Measurements from ENCODE around the gene STK32A.
"Not testable (repeated sequence)": the region's sequence is repeated elsewhere in the genome, so short reads cannot be mapped to it uniquely, and the experiment has no call there.

The STK32A gene
- 0 reads per million in 3 experiments for total RNA-seq

DNA sequence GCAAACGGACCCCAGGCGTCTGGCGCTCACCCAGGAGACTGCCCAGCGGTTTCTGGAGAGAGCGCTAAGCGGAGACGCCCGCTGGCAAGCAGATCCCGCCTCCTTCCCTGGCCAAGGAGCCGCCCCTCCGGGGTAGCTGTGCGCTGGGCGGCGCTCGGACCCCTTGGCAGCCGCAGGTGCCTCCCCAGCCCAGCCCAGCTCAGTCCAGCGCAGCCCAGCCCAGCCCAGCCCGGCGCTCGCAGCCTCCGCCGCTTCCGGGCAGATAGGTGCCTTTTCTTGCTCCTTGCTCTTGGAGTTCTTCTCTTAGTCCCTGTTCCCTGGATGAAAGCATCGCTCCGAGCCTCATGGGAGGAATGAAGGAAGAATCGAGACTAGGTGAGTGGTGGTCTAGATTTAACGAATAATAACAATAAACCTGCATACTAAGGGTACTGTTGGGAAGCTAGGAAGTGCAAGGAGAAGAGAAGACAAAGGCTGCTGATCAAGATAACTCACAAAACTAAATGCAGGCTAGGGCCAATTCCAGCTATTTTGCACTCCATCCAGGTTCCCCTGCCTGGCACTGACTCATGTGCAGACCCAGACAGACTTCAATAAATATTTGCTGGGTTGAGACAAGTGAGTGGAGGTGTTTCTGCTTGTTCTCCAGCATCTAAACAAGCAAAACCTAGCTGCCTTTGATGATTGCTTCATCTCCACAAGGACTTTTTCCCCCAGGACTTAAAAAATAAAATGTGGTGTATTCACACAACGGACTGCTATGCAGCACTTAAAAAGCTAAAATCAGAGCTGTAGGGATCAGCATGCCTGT lies at the start of gene STK32A:
STK32A (plus strand) TSS at position 202 of the 811 bp plus-strand sequence. CDS start 4,609 bp downstream, outside the sequence.
- no peak for DNase-seq

DNA sequence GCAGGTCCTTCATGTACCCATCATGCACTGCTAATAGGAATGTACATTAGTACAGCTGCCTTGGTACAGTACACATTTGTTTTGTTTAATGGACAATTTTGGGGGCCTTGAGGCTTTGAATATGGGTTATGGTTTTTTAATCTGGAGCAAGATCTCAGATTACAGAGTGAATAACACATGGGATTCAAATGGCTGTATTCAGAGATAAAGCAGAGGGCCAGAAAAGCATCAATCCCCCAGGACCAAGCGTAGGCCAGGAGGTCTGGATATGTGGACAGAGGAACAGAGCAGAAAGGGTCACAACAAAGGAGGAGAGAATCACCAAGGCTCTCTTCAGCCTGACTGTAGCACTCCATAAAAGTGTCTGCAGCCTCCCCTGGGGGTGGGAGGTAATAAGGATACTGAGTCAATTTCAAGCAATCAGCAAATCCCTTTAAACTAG lies 47.7 kb upstream of the STK32A start:
- no peak for DNase-seq

GRCh38 chr5:147188200-147189108 lies 46.4 kb upstream of the STK32A start:
- peak; percentile 39 for DNase-seq

DNA sequence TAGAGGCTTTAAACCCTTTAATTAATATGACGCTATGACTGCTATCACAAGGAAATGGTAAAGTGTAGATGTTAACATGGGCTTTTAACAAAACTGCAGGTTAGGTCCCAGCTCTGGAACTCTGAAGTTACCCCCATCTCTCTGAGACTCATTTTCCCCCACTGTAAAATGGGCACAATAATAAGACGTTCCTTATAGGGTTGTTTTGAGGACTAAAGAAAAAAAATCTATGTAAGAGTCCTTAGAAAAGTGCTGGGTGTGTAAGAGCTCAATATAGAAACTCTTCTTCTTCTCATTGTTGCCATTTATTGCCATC lies 45.8 kb upstream of the STK32A start:
- no peak for DNase-seq

DNA sequence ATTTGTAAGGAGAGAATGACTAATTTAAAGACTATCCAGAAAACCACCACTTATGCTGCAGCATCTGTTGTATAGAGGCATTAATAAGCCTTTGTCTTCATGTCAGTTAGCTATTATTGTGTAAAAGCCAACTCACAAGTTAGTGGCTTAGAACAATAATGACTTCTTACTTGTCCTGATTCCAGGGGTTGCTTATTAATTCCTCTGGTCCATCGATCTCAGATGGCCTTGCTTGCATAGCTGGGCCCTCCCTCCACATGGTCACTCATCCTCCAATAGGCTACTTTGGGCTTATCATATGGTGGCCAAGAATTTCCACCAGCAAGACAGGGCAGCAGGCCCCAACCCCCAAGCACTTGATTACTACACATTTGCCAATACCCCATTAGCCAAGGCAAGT lies 44.5 kb upstream of the STK32A start:
- no peak for DNase-seq

- no peak for DNase-seq
Measured at GRCh38 chr5:147193123-147193522, 41.7 kb upstream of the STK32A start.

- no peak for DNase-seq
Measured at GRCh38 chr5:147200004-147200403, 34.8 kb upstream of the STK32A start.

DNA sequence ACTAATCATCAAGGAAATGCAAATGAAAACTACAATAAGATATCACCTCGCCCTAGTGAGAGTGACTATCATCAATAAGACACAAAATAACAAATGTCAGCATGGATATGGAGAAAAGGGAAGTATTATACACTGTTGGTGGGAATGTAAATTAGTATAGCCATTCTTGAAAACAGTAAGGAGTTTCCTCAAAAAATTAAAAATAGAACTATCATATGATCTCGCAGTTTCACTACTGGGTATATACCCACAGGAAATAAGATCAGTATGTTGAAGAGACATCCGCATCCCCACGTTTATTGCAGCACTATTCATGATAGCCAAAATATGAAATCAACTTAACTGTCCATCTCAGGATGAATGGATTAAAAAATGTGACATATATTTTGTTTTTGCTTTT lies 31.6 kb upstream of the STK32A start:
- DNase-seq = no peak

GRCh38 chr5:147204576-147204975 lies 30.2 kb upstream of the STK32A start:
- DNase-seq = no peak

- no peak for DNase-seq
Measured at GRCh38 chr5:147208134-147208533, 26.7 kb upstream of the STK32A start.

DNA sequence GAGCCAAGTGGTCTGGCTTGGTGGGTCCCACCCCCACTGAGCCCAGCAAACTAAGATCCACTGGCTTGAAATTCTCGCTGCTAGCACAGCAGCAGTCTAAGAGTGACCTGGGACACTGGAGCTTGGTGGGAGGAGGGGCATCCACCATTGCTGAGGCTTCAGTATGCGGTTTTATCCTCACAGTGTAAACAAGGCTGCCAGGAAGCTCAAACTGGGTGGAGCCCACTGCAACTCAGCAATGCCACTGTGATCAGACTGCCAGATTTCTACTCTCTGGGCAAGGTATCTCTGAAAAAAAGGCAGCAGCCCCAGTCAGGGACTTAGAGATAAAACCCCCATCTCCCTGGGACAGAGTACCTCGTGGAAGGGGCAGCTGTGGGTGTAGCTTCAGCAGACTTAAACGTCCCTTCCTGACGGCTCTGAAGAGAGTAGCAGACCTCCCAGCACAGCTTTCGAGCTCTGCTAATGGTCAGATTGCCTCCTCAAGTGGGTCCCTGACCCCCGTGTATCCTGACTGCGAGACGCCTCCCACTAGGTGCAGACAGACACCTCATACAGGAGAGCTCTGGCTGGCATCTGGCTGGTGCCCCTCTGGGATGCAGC lies 18.2 kb upstream of the STK32A start:
- DNase-seq = peak; percentile 16

DNA sequence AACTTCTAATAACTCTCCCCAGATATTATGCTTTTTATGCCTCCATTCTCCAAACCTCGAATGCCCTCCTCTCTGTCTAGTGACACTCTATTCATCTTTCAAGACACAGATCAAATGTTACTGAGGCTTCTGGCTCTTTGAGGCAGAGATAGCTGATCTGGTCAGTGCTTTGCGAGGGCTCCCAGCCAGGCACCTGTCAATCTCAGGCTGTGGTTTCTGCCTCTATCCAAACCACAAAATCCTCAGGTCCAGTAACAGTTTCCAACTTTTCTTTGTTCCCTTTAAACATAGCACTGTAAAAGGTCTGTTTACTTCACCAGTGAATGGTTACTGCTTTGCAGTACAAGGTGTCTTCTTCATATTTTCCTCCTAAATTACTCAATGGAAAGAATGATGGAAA lies 11.5 kb upstream of the STK32A start:
- no peak for DNase-seq

DNA sequence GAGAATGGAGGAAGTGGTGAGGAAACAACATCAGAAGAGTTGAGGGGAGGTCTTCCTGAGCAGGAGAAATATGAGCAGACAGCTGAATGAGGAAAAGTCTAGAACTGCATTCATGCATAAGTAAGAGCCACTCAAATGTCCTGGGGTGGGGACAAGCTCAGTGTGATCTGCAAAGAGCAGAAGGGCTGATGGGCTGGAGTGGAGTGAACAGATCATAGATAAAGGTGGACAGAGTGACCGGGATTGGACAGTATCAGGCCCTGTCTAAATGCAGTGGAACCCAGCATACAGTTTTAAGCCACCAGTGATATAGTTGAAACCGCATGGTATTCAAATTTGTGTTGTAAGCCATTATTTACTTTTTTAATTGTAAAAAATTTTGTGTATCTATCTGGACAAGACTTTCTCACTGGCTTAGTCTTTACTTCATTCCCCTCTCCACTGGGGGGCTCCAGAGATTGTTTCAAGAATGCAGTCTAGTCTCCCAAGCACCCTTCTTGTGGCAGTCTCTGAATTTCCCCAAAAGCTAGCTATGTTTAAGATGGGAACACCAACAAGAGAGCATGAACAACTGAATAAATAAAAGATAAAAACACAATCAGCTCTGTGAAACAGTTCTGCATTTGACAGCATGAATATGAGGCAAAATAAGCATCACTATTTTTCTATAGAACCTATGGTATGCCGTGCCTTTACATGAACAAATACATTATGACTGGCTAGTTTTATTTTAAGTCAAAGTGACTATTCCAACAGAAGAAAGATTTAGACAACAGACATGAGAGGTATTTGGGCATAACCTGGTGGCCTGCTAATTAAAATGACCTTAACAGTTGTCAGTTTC lies 10.7 kb upstream of the STK32A start:
- no peak for DNase-seq

DNA sequence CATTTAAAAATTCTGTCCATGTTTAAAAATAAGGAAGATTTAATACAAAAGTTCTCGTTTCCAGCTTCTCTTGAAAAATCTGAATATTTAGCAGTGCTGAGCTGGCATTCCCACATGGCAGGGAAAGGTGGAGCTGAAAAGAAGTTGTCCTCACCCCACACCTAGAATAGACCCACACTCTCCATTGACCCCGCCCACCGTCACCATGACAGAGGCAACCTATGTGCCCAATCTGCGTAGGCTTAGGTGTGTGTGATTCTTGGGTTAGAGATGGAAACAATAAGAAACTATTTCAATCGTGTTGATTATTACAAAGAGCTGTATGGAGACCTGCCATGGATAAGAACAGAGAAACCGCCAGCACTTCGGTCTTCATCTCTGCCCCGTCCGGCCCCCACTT lies 8.9 kb upstream of the STK32A start:
- no peak for DNase-seq

- no peak for DNase-seq
Measured at GRCh38 chr5:147226512-147226911, 8.3 kb upstream of the STK32A start.

DNA sequence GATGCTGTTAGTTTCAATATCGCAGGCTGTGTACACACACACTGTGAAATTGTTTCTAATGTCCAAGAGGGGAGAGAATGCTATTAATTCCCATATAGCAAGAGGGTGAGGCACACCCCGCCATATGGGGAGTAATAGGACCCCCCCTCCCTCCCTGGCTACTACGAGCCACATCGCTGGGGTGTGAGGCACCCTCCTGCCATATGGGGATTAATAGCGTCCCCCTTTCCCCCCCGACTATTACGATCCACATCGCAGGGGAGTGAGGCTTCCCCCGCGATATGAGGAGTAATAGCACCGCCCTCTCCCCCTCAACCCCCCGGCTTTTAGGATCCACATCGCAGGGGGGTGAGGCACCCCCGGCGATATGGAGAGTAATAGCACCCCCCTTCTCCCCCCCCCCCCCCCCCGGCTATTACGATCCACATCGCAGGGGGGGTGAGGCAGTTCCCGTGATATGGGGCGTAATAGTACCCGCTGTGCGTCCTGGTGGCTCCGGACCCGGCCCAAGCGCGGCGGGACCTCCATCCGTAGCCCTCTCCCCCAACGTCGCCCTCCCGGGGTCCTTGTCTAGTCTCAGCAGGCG lies 494 bp upstream of the STK32A start:
- no peak for DNase-seq

GRCh38 chr5:147240266-147240985 lies 5.6 kb downstream of the STK32A start:
- DNase-seq = no peak

- DNase-seq = not testable (repeated sequence)
Measured at GRCh38 chr5:147243238-147243637, 8.4 kb downstream of the STK32A start.

GRCh38 chr5:147245381-147246165 lies 10.7 kb downstream of the STK32A start:
- DNase-seq = no peak

GRCh38 chr5:147248561-147248960 lies 13.7 kb downstream of the STK32A start:
- no peak for DNase-seq

DNA sequence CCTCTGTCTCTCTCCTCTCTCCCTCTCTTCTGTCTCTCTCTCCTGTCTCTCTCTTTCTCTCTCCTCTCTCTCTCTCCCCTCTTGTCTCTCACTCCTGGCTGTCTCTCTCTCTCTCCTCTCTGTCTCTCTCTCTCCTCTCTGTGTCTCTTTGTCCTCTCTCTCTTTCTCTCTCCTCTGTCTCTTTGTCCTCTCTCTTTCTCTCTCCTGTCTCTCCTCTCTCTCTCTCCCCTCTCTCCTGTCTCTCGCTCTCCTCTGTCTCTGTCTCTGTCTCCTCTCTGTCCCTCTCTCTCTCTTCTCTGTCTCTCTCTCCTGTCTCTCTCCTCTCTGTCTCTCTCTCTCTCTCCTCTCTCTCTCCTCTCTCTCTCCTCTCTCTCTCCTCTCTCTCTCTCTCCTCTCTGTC lies 25.0 kb downstream of the STK32A start:
- no peak for DNase-seq

Measured in central memory CD4-positive, alpha-beta T cell (primary cell).